ENCODE measurements around the gene NAA50.

- TF ChIP-seq CTCF (IDR thresholded peaks at IDR 0.05; ENCODE audit: low read length) (no peak), EZH2 (IDR thresholded peaks at IDR 0.05; ENCODE audit: borderline replicate concordance, low read length) (no peak)
Measured at GRCh38 chr3:113783463-113783862, 37.4 kb upstream of the NAA50 start.
